HL-60 (cell line): ENCODE measurements around the gene SPATA1.

Source experiments
- DNase-seq, 2 experiments: peaks; one replicate each; pipeline ENCODE4 v3.0.0-alpha.2; 2010 to 2020; ENCODE audit warnings: low read depth in 1 of 2, low spot score in 1 of 2
- H3K27ac ChIP-seq: fragments of 250-450 bp; sonication (Bioruptor Pico); replicated peaks from 2 replicates; pipeline ENCODE4 v1.5.1; 2020; ENCODE audit warnings: mild to moderate bottlenecking, moderate library complexity
- H3K27me3 ChIP-seq: fragments of 250-450 bp; sonication (Bioruptor Pico); 2 replicates; pipeline ENCODE4 v1.5.1; 2021; ENCODE audit warnings: mild to moderate bottlenecking, moderate library complexity; ENCODE audit not compliant: insufficient read depth, poor library complexity, severe bottlenecking
- H3K4me3 ChIP-seq: replicated peaks from 2 replicates; pipeline ENCODE4 v1.5.1; 2011; ENCODE audit warnings: mild to moderate bottlenecking, control low read depth, low read length; ENCODE audit not compliant: insufficient read depth
- CTCF ChIP-seq: IDR thresholded peaks from one replicate; pipeline ENCODE4 v1.5.1; 2011; ENCODE audit warnings: low read length, control low read depth, inconsistent platforms; ENCODE audit not compliant: insufficient read depth
- GABPA ChIP-seq: IDR thresholded peaks from 2 replicates; pipeline ENCODE4 v1.6.1; 2012; ENCODE audit warnings: low read depth
- POLR2AphosphoS5 ChIP-seq: IDR thresholded peaks from 2 replicates; pipeline ENCODE4 v1.6.1; 2012; ENCODE audit warnings: low read depth
- REST ChIP-seq: IDR thresholded peaks from 2 replicates; pipeline ENCODE4 v1.6.1; 2012; ENCODE audit warnings: low read depth; ENCODE audit not compliant: insufficient replicate concordance
- SPI1 ChIP-seq: IDR thresholded peaks from 2 replicates; pipeline ENCODE4 v1.6.1; 2012; ENCODE audit warnings: low read depth, mild to moderate bottlenecking, borderline replicate concordance

Gene SPATA1

GRCh38 chr1:84481317-84481716 is 24.9 kb upstream of the SPATA1 start:
- no peak overlapping the region for H3K27ac ChIP-seq
- H3K4me3 ChIP-seq, result no peak overlapping the region
- no peaks in the 10 kb centered on the region for H3K27me3 ChIP-seq
- no peak for DNase-seq
- no peak for TF ChIP-seq POLR2AphosphoS5
- no peak for TF ChIP-seq GABPA
- TF ChIP-seq REST, result no peak
- no peak for TF ChIP-seq CTCF
- TF ChIP-seq SPI1, result no peak

- no peak for DNase-seq
- Histone ChIP-seq H3K27me3 (no peaks in the 10 kb centered on the region), H3K27ac (no peak overlapping the region), H3K4me3 (no peak overlapping the region)
- TF ChIP-seq REST (no peak), SPI1 (no peak), CTCF (no peak), GABPA (no peak), POLR2AphosphoS5 (no peak)
Measured at GRCh38 chr1:84488107-84488506, 18.1 kb upstream of the SPATA1 start.

- H3K4me3 ChIP-seq, result no peak overlapping the region
- TF ChIP-seq SPI1 (no peak), POLR2AphosphoS5 (no peak), REST (no peak), CTCF (no peak), GABPA (no peak)
- no peak overlapping the region for H3K27ac ChIP-seq
- no peak for DNase-seq
- H3K27me3 ChIP-seq, result no peaks in the 10 kb centered on the region
Measured at GRCh38 chr1:84489766-84490165, 16.4 kb upstream of the SPATA1 start.
